Measurements from ENCODE around the gene SMYD3.

Gene SMYD3

GRCh38 chr1:245809361-245809760 lies 697.7 kb downstream of the SMYD3 start:
- H4K20me1 ChIP-seq (ENCODE audit: insufficient read depth): no peaks in the 10 kb centered on the region
- H3K27me3 ChIP-seq (ENCODE audit: insufficient read depth, low read depth): no peaks in the 10 kb centered on the region
- H3K4me3 ChIP-seq (IDR thresholded peaks at IDR 0.05; ENCODE audit: insufficient read depth, low read depth, low read length): no peak overlapping the region
- no peaks in the 10 kb centered on the region for H3K79me2 ChIP-seq (ENCODE audit: insufficient read depth, low read depth)
- H3K36me3 ChIP-seq (ENCODE audit: insufficient read depth): no peaks in the 10 kb centered on the region
- H3K27ac ChIP-seq: no peak overlapping the region
- H3K4me2 ChIP-seq: no peak overlapping the region
- no peak overlapping the region for H3K9ac ChIP-seq
- H2AFZ ChIP-seq (ENCODE audit: low read depth): no peak overlapping the region
- TF ChIP-seq CTCF (conservative IDR thresholded peaks at IDR 0.05; ENCODE audit: low read depth, low read length): no peak
- no peaks in the 10 kb centered on the region for H3K4me1 ChIP-seq (ENCODE audit: low read depth, poor library complexity, severe bottlenecking)

- Histone ChIP-seq H3K36me3 (ENCODE audit: insufficient read depth) (no peaks in the 10 kb centered on the region), H3K9ac (no peak overlapping the region), H3K4me1 (ENCODE audit: low read depth, poor library complexity, severe bottlenecking) (no peaks in the 10 kb centered on the region), H3K4me2 (no peak overlapping the region), H3K27ac (no peak overlapping the region), H3K4me3 (IDR thresholded peaks at IDR 0.05; ENCODE audit: insufficient read depth, low read depth, low read length) (no peak overlapping the region), H3K27me3 (ENCODE audit: insufficient read depth, low read depth) (no peaks in the 10 kb centered on the region), H3K79me2 (ENCODE audit: insufficient read depth, low read depth) (no peaks in the 10 kb centered on the region), H2AFZ (ENCODE audit: low read depth) (no peak overlapping the region), H4K20me1 (ENCODE audit: insufficient read depth) (no peaks in the 10 kb centered on the region)
- no peak for TF ChIP-seq CTCF (conservative IDR thresholded peaks at IDR 0.05; ENCODE audit: low read depth, low read length)
Observed at GRCh38 chr1:245807954-245808719, 698.9 kb downstream of the SMYD3 start.

GRCh38 chr1:245807306-245807705 lies 699.8 kb downstream of the SMYD3 start:
- Histone ChIP-seq H3K4me2 (no peak overlapping the region), H4K20me1 (ENCODE audit: insufficient read depth) (no peaks in the 10 kb centered on the region), H2AFZ (ENCODE audit: low read depth) (no peak overlapping the region), H3K4me1 (ENCODE audit: low read depth, poor library complexity, severe bottlenecking) (no peaks in the 10 kb centered on the region), H3K27ac (no peak overlapping the region), H3K9ac (no peak overlapping the region), H3K4me3 (IDR thresholded peaks at IDR 0.05; ENCODE audit: insufficient read depth, low read depth, low read length) (no peak overlapping the region), H3K79me2 (ENCODE audit: insufficient read depth, low read depth) (no peaks in the 10 kb centered on the region), H3K36me3 (ENCODE audit: insufficient read depth) (no peaks in the 10 kb centered on the region), H3K27me3 (ENCODE audit: insufficient read depth, low read depth) (no peaks in the 10 kb centered on the region)
- TF ChIP-seq CTCF (conservative IDR thresholded peaks at IDR 0.05; ENCODE audit: low read depth, low read length): no peak

GRCh38 chr1:245805532-245805931 lies 701.5 kb downstream of the SMYD3 start:
- H3K79me2 ChIP-seq (ENCODE audit: insufficient read depth, low read depth): no peaks in the 10 kb centered on the region
- no peaks in the 10 kb centered on the region for H3K36me3 ChIP-seq (ENCODE audit: insufficient read depth)
- H4K20me1 ChIP-seq (ENCODE audit: insufficient read depth): no peaks in the 10 kb centered on the region
- no peaks in the 10 kb centered on the region for H3K4me1 ChIP-seq (ENCODE audit: low read depth, poor library complexity, severe bottlenecking)
- no peak overlapping the region for H2AFZ ChIP-seq (ENCODE audit: low read depth)
- H3K4me2 ChIP-seq: no peak overlapping the region
- H3K27me3 ChIP-seq (ENCODE audit: insufficient read depth, low read depth): no peaks in the 10 kb centered on the region
- no peak overlapping the region for H3K4me3 ChIP-seq (IDR thresholded peaks at IDR 0.05; ENCODE audit: insufficient read depth, low read depth, low read length)
- H3K27ac ChIP-seq: no peak overlapping the region
- no peak for TF ChIP-seq CTCF (conservative IDR thresholded peaks at IDR 0.05; ENCODE audit: low read depth, low read length)
- no peak overlapping the region for H3K9ac ChIP-seq
